ENCODE data around the gene TCP11L2. TPM values are rescaled to one million over a fixed set of nuclear protein-coding genes. Genes with fewer than 3 reads are reported as not detected.
A peak's percentile ranks its signal among the peaks of the same experiment; 100 is the strongest.

TCP11L2 gene
- total RNA-seq, 2 donors from 2014 or later = 23.9 to 30.1 TPM

DNA sequence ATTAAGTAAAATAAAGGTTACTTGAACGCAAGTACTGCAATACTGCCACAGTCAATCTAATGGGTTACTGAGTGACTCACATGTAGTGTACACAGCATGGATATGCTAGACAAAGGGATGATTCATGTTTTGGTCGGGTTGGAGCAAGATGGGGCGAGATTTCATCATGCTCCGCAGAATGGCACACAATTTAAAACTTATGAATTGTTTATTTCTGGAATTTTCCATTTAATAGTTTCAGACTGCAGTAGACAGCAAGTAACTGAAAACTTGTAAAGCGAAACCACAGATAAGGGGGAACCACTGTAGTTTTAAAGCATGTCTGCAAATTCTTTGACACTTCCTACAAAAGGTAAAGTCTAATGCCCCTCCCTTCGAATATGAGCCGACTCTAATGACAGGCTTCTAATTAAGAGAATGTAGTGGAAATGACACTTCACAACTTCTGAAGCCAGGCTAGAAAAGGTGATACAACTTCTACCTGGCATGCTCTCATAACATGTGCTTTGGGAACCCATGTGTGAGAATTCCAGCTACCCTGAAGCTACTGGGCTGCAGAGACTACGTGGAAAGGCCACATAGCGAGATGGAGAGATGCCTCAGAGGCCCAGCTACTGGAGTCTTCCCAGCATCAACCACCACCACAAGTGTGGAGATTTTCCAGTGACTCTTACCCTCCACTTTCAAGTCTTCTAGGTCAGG lies 13.9 kb upstream of the TCP11L2 start:
- Mint-ChIP-seq H3K4me1 (ENCODE audit: low read depth) (peaks cover 41% of the 10 kb centered on the region), H3K27me3 (ENCODE audit: low read depth) (peaks cover 10% of the 10 kb centered on the region), H3K4me3 (peak overlapping the region in 1 of 2 donors; percentile 38), H3K36me3 (ENCODE audit: insufficient read depth in 2 of 2) (peaks cover 2 to 6% of the 10 kb centered on the region in 2 donors), H3K9me3 (peaks cover 0 to 2% of the 10 kb centered on the region in 2 donors), H3K27ac (peak overlapping the region; percentile 97)
- ATAC-seq (replicated peaks in 1 of 2) (peak; percentile 96 to 100), DNase-seq (peak; percentile 35 to 63)

DNA sequence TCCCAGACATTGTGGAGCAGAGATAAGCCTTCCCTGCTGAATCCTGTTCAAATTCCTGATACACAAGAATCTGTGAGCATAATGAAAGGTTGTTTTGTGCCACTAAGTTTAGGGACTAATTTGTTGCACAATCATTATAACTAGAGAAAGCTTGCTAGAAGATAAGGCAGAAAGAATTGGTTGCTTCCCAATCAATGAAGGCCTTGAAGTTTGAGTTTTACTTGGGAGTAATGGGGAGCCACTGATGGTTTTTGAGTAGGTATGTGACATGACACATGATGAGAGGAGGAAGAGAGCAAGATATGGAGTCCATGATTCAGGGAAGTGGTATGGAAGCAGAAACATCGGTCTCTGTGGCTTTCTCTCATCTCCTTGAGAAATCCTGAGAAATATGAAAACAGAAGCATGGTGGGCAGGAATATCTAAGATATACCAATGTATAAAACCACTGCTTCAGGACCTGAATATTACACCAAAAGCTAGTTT lies 13.3 kb upstream of the TCP11L2 start:
- Mint-ChIP-seq H3K36me3 (ENCODE audit: insufficient read depth in 2 of 2) (peaks cover 2 to 6% of the 10 kb centered on the region in 2 donors), H3K4me1 (ENCODE audit: low read depth) (peaks cover 40% of the 10 kb centered on the region), H3K9me3 (peaks cover 0 to 2% of the 10 kb centered on the region in 2 donors), H3K27me3 (ENCODE audit: low read depth) (peaks cover 9% of the 10 kb centered on the region), H3K27ac (peak overlapping the region; percentile 97), H3K4me3 (no peak overlapping the region)
- ATAC-seq (replicated peaks in 1 of 2) = no peak
- DNase-seq = no peak

DNA sequence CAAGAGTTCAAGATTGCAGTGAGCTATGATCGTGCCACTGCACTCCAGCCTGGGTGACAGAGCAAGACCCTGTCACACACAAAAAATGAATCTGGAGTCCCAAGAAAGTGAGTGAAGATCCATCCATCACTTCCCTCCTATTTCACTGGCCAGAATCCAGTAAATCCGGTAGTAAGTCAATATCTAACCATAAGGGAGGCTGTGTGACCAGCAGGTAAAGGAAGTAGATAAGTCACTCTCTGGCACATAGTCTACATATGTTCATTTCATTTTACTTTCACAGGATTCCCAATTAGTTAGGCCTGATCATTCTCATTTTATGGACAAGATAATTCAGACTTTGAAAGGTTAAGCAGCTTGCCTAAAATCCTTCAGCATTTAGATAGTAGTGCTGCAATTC lies 11.9 kb upstream of the TCP11L2 start:
- Mint-ChIP-seq H3K4me1 (ENCODE audit: low read depth) (peaks cover 29% of the 10 kb centered on the region), H3K27me3 (ENCODE audit: low read depth) (no peaks in the 10 kb centered on the region), H3K4me3 (no peak overlapping the region), H3K9me3 (peaks cover 0 to 2% of the 10 kb centered on the region in 2 donors), H3K27ac (no peak overlapping the region), H3K36me3 (ENCODE audit: insufficient read depth in 2 of 2) (peaks cover 2 to 6% of the 10 kb centered on the region in 2 donors)
- DNase-seq (no peak), ATAC-seq (replicated peaks in 1 of 2) (no peak)

DNA sequence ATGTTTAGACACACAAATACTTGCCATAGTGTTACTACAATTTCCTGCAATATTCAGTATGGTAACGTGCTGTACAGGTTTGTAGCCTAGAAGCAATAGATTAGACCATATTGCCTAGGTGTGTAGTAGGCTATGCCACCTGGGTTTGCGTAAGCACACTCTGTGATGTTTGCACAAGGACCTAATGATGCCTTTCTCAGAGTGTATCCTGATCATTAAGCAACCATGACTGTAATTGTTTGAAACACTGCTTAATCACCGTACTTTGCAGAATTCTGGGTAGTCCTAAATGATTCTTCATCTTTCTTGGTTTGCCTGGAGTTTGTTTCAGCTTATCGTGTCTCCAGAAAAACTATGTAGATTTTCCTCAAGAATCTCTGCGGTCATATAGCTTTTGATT lies 11.2 kb upstream of the TCP11L2 start:
- ATAC-seq (replicated peaks in 1 of 2) = no peak
- H3K27me3 Mint-ChIP-seq (ENCODE audit: low read depth) = no peaks in the 10 kb centered on the region
- no peak for DNase-seq
- no peak overlapping the region for H3K27ac Mint-ChIP-seq
- H3K9me3 Mint-ChIP-seq = peaks cover 0 to 2% of the 10 kb centered on the region in 2 donors
- H3K4me1 Mint-ChIP-seq (ENCODE audit: low read depth) = peaks cover 29% of the 10 kb centered on the region
- H3K4me3 Mint-ChIP-seq = no peak overlapping the region
- H3K36me3 Mint-ChIP-seq (ENCODE audit: insufficient read depth in 2 of 2) = peaks cover 2 to 6% of the 10 kb centered on the region in 2 donors

DNA sequence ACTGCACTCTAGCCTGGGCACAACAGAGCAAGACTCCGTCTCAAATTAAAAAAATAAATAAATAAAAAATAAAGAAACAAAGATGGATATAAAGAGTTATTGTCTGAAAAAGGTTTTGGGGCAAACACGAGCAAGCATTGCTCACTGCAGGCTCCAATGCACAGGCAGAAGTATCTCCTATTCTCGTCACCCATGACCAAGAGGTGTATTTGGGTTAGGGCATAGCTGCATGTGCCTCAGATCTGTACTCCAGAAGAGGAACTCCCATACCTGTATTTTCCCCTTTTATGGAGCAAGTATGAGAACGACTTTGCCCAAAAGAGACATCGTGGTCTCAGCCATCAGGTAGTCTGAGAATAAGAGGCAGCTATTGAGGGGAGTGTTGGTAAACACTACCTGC lies 10.2 kb upstream of the TCP11L2 start:
- Mint-ChIP-seq H3K27me3 (ENCODE audit: low read depth) (no peaks in the 10 kb centered on the region), H3K27ac (no peak overlapping the region), H3K4me3 (no peak overlapping the region), H3K36me3 (ENCODE audit: insufficient read depth in 2 of 2) (peaks cover 2 to 6% of the 10 kb centered on the region in 2 donors), H3K9me3 (peaks cover 0 to 2% of the 10 kb centered on the region in 2 donors), H3K4me1 (ENCODE audit: low read depth) (peaks cover 28% of the 10 kb centered on the region)
- no peak for ATAC-seq (replicated peaks in 1 of 2)
- no peak for DNase-seq

DNA sequence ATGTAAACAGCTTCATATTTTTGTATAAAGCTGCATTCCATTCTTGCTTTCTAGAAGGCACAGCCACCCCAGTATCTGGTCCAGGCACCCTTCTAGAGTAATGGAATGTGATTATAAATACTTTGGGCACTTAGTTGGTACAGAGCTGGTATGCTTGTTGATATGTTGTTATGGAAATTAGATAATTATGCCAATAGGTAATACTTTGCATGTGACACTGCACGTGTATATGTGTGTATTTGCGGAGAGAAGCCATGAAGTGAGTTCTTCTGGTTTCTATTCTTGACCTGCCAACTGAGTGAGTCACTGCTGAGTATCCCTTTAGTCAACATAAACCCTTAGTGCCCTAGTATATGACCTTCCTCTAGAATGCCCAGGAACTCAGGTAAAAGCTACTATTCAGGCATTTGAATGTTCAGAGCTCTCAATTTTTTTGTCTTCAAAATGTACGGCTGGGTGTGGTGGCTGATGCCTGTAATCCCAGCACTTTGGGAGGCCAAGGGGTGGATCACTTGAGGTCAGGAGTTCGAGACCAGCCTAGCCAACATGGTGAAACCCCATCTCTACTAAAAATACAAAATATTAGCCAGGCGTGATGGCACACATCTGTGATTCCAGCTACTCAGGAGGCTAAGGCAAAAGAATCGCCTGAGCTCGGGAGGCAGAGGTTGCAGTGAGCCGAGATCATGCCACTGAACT lies 6.2 kb upstream of the TCP11L2 start:
- no peak overlapping the region for H3K27ac Mint-ChIP-seq
- H3K4me1 Mint-ChIP-seq (ENCODE audit: low read depth) = peaks cover 15% of the 10 kb centered on the region
- H3K27me3 Mint-ChIP-seq (ENCODE audit: low read depth) = no peaks in the 10 kb centered on the region
- ATAC-seq (replicated peaks in 1 of 2) (no peak), DNase-seq (no peak)
- no peaks in the 10 kb centered on the region for H3K36me3 Mint-ChIP-seq (ENCODE audit: insufficient read depth in 2 of 2)
- no peak overlapping the region for H3K4me3 Mint-ChIP-seq
- no peaks in the 10 kb centered on the region for H3K9me3 Mint-ChIP-seq

DNA sequence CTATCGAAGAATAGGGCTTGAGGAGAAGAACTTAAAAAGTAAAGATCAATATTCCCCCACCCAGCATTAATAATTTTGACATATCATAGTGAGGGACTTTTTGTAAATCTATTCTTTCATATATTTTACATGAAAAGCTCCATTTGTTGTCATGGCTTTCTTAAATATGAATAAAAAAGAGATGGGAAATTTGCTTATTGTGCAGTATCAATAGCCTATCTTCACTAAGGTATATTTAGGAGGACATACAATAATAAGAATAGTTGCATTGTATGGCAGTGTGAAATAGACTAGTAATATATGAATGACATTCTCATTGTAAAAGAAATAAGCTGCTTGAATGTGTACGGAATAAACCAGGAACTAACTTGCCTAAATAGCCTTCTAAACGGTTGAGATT lies 5.5 kb upstream of the TCP11L2 start:
- H3K9me3 Mint-ChIP-seq = no peaks in the 10 kb centered on the region
- DNase-seq (no peak), ATAC-seq (replicated peaks in 1 of 2) (no peak)
- no peaks in the 10 kb centered on the region for H3K36me3 Mint-ChIP-seq (ENCODE audit: insufficient read depth in 2 of 2)
- peaks cover 22% of the 10 kb centered on the region for H3K4me1 Mint-ChIP-seq (ENCODE audit: low read depth)
- H3K4me3 Mint-ChIP-seq = no peak overlapping the region
- no peaks in the 10 kb centered on the region for H3K27me3 Mint-ChIP-seq (ENCODE audit: low read depth)
- no peak overlapping the region for H3K27ac Mint-ChIP-seq

DNA sequence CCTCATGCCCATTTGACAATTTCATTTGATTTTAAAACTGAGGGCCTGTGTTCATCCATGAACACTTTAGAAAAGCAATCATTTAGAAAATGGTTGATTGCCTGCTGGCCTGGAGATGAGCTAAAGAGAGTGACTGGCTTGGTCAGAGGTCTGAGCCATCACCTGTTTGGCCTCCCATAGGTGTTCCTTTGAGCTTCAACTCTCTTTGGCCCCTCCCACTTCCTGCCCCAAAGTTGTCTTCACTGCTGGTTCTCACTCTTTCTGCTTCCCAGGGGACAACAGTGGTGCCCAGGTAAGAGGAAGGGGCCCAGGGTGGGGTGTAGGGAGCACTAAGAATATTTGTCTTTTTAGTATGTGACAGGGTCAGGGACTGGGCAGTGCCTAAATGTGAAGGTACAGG lies 4.9 kb upstream of the TCP11L2 start:
- Mint-ChIP-seq H3K27me3 (ENCODE audit: low read depth) (no peaks in the 10 kb centered on the region), H3K9me3 (no peaks in the 10 kb centered on the region), H3K4me3 (no peak overlapping the region), H3K36me3 (ENCODE audit: insufficient read depth in 2 of 2) (no peaks in the 10 kb centered on the region), H3K27ac (no peak overlapping the region), H3K4me1 (ENCODE audit: low read depth) (peaks cover 22% of the 10 kb centered on the region)
- ATAC-seq (replicated peaks in 1 of 2) = no peak
- DNase-seq = no peak

DNA sequence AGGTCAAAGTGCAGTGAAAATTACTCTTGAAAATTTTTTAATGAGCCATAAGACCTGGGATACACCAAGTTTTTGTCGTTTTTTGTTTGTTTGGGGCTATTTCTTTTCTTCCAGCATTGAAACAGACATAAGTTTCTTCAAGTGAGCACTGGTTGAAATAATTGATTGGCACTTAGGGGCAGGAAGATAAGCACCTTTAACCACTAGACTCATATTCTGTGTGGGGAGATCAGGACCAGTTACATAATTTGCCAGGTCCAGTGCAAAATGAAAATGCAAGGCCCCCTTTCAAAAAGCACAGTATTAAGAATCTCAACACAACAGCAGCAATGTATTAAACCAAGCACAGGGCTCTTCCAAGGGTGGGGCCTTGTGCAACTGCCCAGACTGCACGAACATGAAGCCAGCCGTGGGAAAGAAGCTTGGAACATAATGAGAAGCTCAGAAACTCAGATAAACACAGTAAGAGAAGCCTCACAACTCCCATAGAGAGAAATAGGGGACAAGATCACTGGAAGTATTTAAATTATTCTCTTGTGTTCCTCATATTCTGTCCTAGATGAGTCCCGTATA lies 3.2 kb upstream of the TCP11L2 start:
- Mint-ChIP-seq H3K27me3 (ENCODE audit: low read depth) (no peaks in the 10 kb centered on the region), H3K4me3 (no peak overlapping the region), H3K27ac (no peak overlapping the region), H3K36me3 (ENCODE audit: insufficient read depth in 2 of 2) (no peaks in the 10 kb centered on the region), H3K9me3 (no peaks in the 10 kb centered on the region), H3K4me1 (ENCODE audit: low read depth) (peaks cover 34% of the 10 kb centered on the region)
- no peak for DNase-seq
- no peak for ATAC-seq (replicated peaks in 1 of 2)

DNA sequence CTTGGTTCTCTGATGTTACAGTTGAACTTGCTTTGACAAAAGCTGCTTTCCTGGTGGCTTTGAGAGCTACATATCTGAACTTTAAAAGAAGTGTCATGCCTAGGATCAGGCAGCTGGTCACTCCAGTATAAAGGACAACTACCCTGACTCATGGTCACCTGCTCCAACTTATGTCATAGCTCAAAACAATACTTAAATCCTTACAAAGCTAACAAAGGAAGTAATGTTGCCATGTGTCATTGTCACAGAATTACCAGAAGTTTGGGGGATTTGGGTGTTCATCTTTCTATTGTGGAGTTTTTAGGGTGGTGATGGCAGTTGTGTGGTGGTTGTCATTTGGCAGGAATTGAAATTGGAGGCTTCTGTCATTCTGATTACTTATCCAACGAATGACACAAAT lies 1.8 kb upstream of the TCP11L2 start:
- Mint-ChIP-seq H3K27me3 (ENCODE audit: low read depth) (no peaks in the 10 kb centered on the region), H3K27ac (peak overlapping the region; percentile 3)

DNA sequence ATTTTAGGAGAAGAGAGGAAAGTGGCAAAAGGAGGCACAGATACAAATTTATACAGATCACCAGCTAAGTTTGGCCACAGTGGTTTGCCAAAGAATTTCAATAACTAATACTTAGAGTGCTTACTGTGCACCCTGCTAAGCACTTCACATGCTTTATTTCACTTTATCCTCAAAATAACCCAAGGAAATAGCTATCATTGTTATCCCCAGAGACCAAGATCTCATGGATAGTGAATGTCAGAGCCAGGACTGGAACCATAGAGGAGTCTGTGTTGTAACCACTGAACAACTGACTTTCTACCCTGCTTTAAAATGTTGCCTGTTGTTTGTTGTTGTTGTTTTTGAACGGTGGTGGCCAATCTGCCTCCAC lies 1.3 kb upstream of the TCP11L2 start:
- Mint-ChIP-seq H3K9me3 (no peaks in the 10 kb centered on the region), H3K4me3 (peak overlapping the region; percentile 88 to 90), H3K36me3 (ENCODE audit: insufficient read depth in 2 of 2) (no peaks in the 10 kb centered on the region), H3K4me1 (ENCODE audit: low read depth) (peaks cover 54% of the 10 kb centered on the region), H3K27ac (peak overlapping the region; percentile 93), H3K27me3 (ENCODE audit: low read depth) (no peaks in the 10 kb centered on the region)
- ATAC-seq (replicated peaks in 1 of 2) = no peak
- DNase-seq = no peak

More for the DNA sequence above, 1.8 kb upstream of the TCP11L2 start:
- H3K9me3 Mint-ChIP-seq = no peaks in the 10 kb centered on the region
- DNase-seq (no peak), ATAC-seq (replicated peaks in 1 of 2) (no peak)
- H3K4me3 Mint-ChIP-seq = peak overlapping the region; percentile 88 to 90
- H3K4me1 Mint-ChIP-seq (ENCODE audit: low read depth) = peaks cover 49% of the 10 kb centered on the region
- no peaks in the 10 kb centered on the region for H3K36me3 Mint-ChIP-seq (ENCODE audit: insufficient read depth in 2 of 2)

DNA sequence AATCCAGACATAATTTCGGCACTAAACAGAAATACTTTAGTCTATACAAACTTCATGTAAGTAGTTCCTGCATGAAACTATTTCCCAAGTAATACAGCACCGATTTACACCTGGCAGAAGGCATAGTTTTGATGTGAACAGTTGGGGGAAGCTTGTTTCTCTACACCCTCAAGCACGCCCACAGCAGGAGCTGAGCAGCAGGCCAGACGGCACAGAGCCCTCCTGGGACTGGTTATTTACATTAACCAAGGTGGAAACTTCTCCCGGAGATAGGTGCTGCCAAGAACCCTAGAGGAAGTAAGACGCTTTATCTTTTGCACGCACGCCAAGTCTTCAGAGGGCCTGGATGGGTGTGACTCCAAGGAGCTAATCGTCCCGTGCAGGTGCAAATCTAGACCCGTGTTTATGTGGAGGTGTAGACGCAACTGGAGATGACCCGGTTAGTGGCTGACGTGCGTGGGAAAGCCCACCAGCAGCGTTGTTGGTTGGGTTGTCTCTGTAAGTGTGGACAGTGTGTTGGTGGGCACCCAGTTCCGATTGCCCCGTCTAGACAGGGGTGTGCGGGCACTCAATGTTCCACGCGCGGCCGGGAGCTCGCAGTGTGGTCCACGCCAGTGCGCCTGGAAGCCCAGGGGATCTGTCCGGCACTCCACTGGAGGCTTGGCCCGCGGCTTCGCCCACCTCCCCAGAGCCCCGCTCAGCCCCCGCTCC lies 767 bp upstream of the TCP11L2 start:
- Mint-ChIP-seq H3K9me3 (no peaks in the 10 kb centered on the region), H3K4me1 (ENCODE audit: low read depth) (peaks cover 58% of the 10 kb centered on the region), H3K27ac (peak overlapping the region; percentile 93), H3K27me3 (ENCODE audit: low read depth) (no peaks in the 10 kb centered on the region), H3K4me3 (peak overlapping the region; percentile 88 to 90), H3K36me3 (ENCODE audit: insufficient read depth in 2 of 2) (no peaks in the 10 kb centered on the region)
- peak; percentile 23 to 30 for ATAC-seq (replicated peaks in 1 of 2)
- peak; percentile 48 to 54 for DNase-seq
